Liver (tissue), 3 donors: ENCODE data around the gene ZPBP2.

Experiments
- CTCF ChIP-seq: fragments of 150-350 bp; IDR thresholded peaks from 2 replicates; pipeline ENCODE4 v1.5.1; 2017; ENCODE audit warnings: improper control_type of control experiment, low read depth, low read length; ENCODE audit not compliant: missing input control
- EGR1 ChIP-seq, 2 donors: IDR thresholded peaks; 2 replicates each; pipeline ENCODE4 v1.6.1; 2016 to 2018; ENCODE audit warnings: antibody characterized with exemption in 2 of 2, low read depth in 2 of 2
- JUND ChIP-seq, 2 donors: IDR thresholded peaks; 2 replicates each; pipeline ENCODE4 v1.6.1; 2016; ENCODE audit warnings: antibody characterized with exemption in 2 of 2
- RXRA ChIP-seq, 2 donors: IDR thresholded peaks; 2 replicates each; pipeline ENCODE4 v1.6.1; 2017 to 2018; ENCODE audit warnings: antibody characterized with exemption in 2 of 2, mild to moderate bottlenecking in 1 of 2
- SP1 ChIP-seq: IDR thresholded peaks from 2 replicates; pipeline ENCODE4 v1.6.1; 2018; ENCODE audit warnings: antibody characterized with exemption, mild to moderate bottlenecking
- TAF1 ChIP-seq: conservative IDR thresholded peaks from 2 replicates; pipeline ENCODE4 v1.6.1; 2016; ENCODE audit warnings: antibody characterized with exemption, mild to moderate bottlenecking
- ZBTB33 ChIP-seq: IDR thresholded peaks from 2 replicates; pipeline ENCODE4 v1.6.1; 2016; ENCODE audit warnings: antibody characterized with exemption
- TF ChIP-seq, protein P1 (sequence below): IDR thresholded peaks from 2 replicates; pipeline ENCODE4 v1.6.1; 2016; ENCODE audit warnings: antibody characterized with exemption
- donor health status: healthy.
- donor health status: healthy.

- TF ChIP-seq CTCF (no peak), EGR1 (IDR thresholded peaks at IDR 0.05; ENCODE audit: low read depth in 2 of 2) (no peak), RXRA (IDR thresholded peaks at IDR 0.05) (no peak), ZBTB33 (no peak), JUND (IDR thresholded peaks at IDR 0.05) (no peak), SP1 (no peak), TAF1 (no peak)
- TF ChIP-seq, protein P1, sequence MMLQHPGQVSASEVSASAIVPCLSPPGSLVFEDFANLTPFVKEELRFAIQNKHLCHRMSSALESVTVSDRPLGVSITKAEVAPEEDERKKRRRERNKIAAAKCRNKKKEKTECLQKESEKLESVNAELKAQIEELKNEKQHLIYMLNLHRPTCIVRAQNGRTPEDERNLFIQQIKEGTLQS, result no peak
Observed at GRCh38 chr17:39898088-39898487, 30.1 kb downstream of the ZPBP2 start.
